GM12873 (cell line): Measurements from ENCODE around the gene NEUROD6.

Source experiments
- CTCF ChIP-seq: IDR thresholded peaks from 2 replicates; pipeline ENCODE4 v1.5.1; 2012; ENCODE audit warnings: low read depth, mild to moderate bottlenecking, moderate library complexity, low read length, control low read depth; ENCODE audit not compliant: insufficient read depth; ENCODE audit errors: missing control alignments

The NEUROD6 gene

GRCh38 chr7:31340603-31341002 is at the start of gene NEUROD6:
Gene NEUROD6 (minus strand): TSS chr7:31340726. CDS start chr7:31339268, 1,458 bp downstream.
- TF ChIP-seq CTCF = no peak

GRCh38 chr7:31384466-31384865 is 43.9 kb upstream of the NEUROD6 start:
- TF ChIP-seq CTCF = no peak

- TF ChIP-seq CTCF = no peak
Measured at GRCh38 chr7:31382722-31383121, 42.2 kb upstream of the NEUROD6 start.

- TF ChIP-seq CTCF = peak; percentile 80
Measured at GRCh38 chr7:31373337-31374289, 33.1 kb upstream of the NEUROD6 start.

GRCh38 chr7:31372231-31372959 is 31.9 kb upstream of the NEUROD6 start:
- no peak for TF ChIP-seq CTCF

- TF ChIP-seq CTCF = no peak
Measured at GRCh38 chr7:31371621-31372020, 31.1 kb upstream of the NEUROD6 start.

GRCh38 chr7:31370609-31371008 is 30.1 kb upstream of the NEUROD6 start:
- TF ChIP-seq CTCF = no peak
